Hematopoietic multipotent progenitor cell treated with erythropoietin and hydrocortisone succinate and interleukin-3 and kit ligand, for 15 days (in vitro differentiated cells): Measurements from ENCODE around the gene ITFG2.
"Not testable (repeated sequence)": the region's sequence is repeated elsewhere in the genome, so short reads cannot be mapped to it uniquely, and the experiment has no call there.

Source experiments
- DNase-seq: peaks from one replicate; pipeline ENCODE4 v3.0.0-alpha.2; 2015; ENCODE audit warnings: low spot score

Gene ITFG2

DNA sequence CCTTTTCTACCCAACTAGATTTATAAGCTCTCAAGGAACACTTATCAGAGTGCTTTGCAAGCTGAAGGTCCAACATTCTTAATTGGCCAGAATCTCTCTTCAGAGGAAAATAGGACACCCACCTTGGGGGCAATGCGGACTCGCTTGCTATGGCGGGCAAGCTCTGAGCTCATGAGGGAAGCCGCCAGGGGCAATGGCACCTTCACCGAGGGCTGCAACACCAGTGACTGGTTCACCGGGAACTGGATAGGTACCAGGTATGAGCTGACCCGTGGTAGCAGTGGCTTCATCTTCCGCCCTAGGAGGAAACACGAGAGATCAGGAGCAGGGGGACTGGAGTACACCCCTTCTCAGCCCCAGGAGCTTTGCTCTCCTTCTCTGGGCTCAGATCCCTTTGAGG lies 51.7 kb downstream of the ITFG2 start:
- DNase-seq, result no peak

DNA sequence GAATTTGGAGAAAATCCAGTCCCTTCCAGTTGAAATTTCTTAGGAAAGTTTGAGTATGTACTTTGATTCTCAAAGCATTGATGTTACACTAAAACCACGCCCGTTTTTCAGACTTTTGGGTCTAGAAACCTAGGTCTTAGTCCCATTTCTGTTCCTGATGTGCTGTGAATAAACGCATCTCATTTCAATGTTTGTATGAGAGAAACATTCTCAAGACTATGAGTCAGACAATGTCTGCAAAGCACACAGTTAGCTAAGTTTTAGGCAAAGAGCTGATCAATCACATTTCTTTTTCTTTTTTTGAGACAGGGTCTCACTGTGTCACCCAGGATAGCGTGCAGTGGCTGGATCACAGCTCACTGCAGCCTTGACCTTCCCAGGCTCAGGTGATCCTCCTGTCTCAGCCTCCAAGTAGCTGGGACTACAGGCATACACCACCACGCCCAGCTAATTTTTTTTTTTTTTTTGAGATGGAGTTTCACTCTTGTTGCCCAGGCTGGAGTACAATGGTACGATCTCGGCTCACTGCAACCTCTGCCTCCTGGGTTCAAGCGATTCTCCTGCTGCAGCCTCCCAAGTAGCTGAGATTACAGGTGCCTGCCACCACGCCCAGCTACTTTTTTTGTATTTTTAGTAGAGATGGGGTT lies 56.6 kb downstream of the ITFG2 start:
- not testable (repeated sequence) for DNase-seq
